GM19238 (cell line): Measurements from ENCODE around the gene LRCOL1.

Experiments used
- DNase-seq: peaks from one replicate; pipeline ENCODE4 v3.0.0; 2011; ENCODE audit warnings: low spot score; ENCODE audit not compliant: insufficient read length

Gene LRCOL1

DNA sequence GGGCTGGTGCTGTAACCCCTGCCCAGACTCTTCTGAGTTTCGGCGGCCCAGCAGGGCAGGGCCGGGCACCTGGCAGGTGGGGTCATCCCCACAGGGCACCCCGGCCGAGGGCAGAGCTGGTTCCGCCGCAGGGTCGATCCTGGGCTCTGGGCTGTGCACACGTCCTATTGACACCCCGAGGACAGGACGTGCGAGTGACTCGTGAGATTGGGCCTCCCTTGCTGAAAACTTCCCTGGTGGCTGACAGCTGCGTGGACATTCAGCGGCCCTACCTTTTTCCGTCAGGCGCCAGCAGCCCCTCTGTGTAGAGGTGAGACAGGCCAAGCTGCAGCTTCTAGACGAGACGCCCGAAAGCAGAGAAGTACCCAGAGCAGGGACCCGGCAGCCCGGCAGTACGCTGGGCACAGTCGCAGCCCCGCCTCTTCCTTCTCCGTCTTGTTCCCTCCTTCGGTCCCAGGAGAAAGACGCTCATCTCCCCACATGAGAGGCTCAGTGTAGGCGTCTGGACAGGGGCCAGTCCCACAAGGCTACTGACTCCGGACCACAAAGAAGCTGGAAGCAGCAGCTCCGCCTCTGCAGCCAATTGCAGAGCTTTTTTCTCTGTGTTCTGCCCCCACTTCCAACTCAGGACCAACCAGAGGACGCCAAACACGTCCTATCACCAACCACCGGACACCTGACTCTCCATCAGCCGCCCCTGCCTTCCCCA lies at the start of gene LRCOL1:
TSS of gene LRCOL1 (minus strand) at position 532 of the 709 bp plus-strand sequence. CDS start 4,331 bp downstream, outside the sequence.
- DNase-seq, result no peak

DNA sequence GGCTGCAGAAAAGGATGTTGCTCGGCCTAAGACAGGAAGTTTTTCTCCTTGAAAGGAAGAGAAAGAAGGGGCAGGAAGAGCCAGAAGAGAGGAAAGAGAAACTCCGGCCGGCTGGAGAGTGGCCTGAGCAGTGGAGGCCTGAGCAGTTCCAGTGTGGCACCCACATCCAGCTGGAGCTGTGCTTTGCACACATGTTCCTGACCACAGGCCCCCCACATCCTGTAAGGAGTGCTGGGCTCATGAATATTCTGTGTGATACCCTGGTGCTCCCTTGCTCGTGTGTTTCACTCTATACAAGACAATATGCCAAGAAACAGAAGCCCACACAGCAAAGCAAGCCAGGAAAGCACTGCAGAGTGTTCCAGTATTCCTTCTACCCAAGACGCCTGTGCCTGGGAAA lies 49.7 kb upstream of the LRCOL1 start:
- DNase-seq, result no peak

DNA sequence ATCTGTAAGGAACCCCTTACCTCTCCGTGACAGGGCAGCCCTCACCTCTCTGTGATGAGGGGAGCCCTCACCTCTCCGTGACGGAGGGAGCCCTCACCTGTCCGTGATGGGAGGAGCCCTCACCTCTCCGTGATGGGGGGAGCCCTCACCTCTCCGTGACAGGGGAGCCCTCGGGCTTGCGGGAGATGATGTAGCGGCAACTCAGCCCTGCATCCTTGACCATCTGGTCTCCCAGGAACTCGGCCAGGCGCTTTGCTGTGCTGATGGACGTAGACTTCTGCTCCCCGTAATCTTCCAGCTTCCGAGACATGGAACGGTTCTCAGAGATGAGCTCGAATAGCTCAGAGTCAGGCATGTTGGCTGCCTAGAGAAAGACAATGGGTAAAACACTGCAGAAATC lies 48.8 kb upstream of the LRCOL1 start:
- DNase-seq, result no peak

DNA sequence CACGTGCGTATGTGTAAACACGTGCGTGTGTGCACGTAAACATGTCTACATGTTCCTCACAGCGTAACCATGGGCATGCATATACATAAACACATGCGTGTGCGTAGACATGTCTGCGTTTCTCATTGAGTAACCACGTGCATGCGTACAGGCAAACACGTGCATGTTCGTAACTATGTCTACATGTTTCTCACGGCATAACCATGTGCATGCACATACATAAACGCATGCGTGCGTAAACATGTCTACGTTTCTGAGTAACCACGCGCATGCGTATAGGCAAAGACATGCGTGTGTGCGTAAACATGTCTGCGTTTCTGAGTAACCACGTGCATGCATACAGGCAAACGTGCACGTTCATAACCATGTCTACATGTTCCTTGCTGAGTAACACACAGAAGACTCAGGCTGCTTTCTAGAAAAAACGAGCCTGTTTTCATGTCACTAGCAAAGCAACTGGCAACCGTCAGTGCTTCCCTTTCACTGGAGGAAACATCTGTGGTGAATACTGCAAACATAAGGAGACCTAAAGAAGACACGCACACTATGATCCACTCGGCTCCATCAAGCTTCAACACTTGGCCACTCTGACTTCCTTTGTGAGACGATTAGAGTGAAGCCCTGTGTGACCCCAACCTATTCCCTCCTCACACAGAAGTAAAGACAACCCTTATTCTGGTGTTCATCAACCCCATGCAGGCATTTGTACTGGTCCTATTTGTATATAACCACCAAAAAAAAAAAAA lies 47.9 kb upstream of the LRCOL1 start:
- DNase-seq, result no peak

DNA sequence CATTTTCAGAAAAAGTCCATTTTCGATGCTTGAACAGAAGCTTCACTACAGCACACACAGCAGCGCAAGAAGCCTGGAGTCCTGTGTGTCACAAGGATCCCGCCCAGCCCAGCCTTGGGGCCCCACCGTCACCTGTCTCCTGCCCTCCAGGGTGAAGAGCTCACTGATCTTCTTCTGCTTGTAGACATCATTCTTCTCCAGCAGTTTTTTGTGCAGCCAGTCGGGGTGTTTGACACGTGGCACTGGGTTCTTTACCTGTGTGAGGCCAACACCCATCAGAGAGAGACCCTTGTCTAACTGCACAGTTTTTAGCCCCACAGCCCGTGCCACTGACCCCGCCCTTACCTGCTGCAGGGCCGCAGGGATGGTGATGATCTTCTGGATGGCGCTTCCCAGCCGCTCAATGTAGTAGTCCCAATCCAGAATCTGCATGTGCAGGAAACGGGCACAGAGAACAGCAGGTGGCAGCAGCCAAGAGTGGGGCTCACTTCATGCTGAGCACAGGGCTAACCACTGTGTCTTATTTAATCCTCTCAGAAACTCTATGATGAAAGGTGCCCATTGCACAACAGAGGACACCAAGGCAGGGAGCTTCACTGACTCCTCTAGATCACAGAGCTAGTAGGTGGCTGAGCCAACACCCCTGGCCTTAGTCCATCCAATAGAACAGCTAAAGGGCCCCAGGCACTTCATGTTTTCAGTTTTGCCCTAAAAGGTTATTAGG lies 46.8 kb upstream of the LRCOL1 start:
- no peak for DNase-seq

DNA sequence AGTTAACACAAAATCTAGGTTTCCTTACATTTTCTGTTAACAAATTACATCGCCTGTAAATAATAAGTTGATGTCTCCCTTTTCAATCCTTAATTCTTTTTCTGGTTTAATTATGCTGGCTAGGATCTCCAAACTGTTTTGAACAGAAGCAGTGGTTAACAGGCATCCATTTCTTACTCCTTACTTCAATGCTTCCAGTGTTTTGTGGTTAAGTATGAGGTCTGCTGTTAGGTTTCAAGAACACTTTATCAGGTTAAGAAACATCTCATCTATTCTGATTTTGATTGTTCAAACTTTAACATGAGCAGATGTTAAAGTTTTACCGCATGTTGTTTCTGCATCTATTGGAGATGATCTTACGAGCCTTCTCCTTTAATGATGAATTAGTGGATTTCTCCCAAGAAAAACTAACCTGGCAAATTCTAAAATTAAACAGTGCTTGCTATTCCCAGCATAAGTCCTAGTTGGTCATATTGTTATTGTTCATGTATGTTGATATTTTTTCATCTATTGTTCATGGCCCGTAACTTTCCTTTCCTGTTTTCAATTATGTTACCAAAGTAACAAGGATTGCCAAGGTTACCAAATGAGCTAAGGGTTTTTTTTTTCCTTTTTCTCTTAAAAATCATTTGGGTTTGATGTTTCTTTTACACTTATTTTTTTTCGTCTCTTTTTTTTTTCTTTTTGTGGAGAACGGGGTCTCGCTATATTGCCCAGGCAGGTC lies 43.3 kb upstream of the LRCOL1 start:
- DNase-seq, result no peak

DNA sequence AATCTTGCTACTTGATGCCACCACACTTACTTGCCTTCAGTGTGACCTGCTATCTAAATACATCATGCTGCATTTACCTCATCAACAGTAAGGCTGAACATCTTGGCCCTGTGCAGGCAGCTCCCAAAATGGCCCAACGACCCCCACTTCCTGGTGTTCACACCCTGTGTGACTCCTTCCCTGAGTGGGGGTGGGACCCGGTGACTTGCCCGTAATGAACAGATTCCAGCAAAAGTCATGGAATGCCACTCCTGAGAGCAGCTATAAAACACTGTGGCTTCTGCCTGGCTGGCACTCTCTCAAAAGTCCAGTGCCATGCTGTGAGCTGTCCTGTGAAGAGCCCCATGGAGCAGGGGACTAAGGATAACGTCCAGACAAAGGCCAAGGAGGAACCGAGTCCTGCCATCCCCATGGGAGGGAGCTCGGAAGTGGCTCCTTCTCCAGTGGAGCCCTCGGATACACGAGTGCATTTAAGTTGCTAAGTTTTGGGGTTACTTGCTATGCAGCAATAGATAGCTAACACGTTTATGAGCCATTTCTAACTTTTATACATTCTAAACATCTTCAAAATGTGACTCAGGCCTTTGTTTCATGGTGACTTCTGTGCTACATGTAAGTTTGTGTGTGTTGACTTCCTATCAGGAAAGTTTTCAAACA lies 41.2 kb upstream of the LRCOL1 start:
- DNase-seq, result no peak

DNA sequence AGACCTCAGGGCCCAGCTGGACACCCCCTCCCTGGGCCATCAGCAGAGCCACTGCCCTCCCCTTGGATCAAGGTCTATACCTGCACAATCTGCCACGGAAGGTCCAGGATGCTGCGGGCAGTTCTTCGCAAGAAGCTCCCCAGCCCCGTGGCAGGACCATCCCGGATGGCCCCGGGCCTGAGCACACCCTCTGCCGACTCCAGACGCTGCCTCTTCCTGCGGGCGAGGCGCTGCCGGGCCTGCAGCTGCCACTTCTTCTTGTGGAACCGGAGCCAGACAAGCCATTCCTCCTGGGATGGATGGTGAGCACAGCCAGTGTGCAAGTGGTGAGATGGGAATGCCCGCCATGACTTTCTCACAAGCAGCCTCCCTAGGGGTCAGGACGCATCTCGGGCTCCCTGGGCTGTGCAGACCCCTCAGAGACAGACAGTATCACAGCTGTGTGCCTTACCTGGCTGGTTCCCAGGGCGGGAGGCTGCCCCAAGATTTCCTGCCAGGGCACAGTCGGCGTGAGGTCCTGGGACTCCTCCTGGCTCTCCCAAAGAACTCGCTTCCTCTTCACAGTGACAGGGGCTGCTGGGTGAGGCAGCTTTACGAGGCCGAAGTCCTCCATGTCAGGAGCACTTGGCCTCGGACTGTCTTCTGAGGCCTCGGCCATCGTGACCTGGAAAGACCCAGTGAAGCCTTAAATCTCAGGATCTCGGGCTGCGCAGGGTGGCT lies 39.0 kb upstream of the LRCOL1 start:
- DNase-seq, result no peak

DNA sequence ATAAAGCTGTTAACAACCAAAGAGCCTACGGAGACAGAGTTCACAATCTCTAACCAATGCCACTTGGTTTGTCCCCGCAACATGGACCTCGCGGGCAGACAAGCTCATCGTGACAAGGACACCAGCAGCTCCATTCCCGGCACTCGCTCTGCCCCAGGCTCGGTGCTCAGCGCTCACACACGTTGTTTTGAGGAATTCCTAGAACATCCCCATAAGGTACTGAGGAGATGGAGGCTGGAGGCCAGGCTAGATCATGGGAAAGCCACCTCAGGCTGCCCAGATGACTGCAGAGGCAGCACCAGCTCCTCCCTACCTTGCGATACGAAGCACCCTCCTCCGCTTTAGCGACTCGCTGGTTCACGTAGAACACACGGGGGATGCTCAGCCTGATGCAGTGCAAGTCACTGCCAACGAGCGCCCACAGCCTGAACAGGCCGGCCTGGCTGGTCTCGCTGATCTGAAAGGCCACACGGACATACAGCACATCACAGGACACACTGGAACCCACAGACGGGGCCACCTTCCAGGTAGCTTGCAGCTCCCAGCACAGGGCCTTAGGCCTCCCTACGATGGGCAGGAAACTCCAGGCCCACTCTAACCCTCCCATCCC lies 38.3 kb upstream of the LRCOL1 start:
- no peak for DNase-seq

DNA sequence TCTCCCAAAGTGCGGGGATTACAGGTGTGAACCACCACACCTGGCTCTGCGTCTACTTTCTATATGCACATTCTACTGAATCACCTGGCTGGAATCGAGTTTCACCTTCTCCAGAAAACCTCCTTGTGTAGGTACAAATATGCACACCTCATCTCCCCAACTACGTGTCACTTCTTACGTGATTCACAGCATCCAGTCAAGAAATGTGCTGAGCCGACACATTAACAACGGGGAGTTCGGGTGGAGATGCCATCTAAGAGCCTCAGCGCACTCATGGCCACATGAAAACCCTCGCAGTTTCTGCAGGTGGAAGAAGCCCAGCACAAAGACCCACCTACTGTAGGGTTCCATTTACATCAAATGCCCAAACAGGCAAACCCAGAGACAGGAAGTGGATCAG lies 37.5 kb upstream of the LRCOL1 start:
- no peak for DNase-seq

DNA sequence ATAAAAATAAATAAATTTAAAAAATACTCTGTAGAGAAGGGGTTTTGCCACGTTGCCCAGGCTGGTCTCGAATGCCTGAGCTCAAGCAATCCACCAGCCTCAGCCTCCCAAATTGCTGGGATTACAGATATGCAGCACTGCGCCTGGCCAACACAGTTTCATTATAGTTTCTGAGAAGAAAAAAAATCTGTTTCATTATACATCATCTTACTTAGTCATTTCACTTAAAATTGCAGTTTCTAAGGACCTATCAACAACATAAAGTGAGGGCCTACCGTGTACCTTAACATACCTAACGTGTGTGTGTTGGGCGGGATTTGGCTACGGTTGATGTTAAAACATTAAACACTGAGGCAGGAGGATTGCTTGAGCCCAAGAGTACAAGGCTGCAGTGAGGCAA lies 36.5 kb upstream of the LRCOL1 start:
- DNase-seq, result no peak

DNA sequence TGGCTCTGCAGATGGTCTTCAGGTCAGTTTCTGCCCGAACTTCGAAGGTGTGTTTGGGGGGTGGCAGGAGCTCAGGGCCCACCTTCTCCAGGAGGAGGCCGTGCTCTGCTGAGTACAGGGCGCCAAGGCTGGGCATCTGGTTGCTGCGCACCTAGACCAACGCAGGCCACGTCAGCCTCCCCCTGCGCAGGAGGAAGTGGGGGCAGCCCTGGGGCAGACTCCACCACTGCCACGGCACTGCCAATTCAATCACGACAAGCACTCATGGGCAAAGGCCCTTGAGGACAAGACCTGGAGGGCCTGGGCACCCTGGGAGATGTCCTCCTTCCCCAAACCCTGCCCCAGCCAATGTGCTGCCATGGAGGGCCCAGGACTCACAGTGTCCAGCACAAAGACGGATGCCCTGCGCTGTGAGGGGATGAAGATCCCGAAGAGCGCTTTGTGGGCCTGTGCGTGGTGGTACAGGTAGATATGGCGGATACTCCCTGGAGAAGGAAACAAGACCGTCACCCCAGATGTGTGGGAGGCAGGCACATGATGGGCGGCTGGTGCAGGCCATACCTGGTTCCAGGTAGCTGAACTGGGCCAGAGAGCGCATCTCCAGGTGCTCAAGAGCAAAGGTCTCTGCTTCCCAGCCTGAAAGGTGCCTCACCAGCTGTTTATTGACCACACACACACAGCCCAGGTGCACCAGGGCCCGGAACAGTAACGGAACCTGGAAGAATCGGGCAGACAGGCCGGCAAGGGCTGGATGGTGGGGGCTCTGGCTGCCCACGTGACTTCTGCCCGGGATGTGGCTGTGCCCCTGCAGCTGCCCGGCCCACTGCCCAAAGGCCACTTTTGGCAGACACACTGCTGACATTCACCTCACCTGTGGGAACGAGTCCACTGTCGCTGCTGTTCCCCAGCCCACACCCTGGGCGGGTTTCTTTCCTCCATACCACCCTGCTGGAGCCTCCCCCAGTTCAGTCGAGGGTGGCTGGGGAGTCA lies 32.8 kb upstream of the LRCOL1 start:
- DNase-seq, result no peak

DNA sequence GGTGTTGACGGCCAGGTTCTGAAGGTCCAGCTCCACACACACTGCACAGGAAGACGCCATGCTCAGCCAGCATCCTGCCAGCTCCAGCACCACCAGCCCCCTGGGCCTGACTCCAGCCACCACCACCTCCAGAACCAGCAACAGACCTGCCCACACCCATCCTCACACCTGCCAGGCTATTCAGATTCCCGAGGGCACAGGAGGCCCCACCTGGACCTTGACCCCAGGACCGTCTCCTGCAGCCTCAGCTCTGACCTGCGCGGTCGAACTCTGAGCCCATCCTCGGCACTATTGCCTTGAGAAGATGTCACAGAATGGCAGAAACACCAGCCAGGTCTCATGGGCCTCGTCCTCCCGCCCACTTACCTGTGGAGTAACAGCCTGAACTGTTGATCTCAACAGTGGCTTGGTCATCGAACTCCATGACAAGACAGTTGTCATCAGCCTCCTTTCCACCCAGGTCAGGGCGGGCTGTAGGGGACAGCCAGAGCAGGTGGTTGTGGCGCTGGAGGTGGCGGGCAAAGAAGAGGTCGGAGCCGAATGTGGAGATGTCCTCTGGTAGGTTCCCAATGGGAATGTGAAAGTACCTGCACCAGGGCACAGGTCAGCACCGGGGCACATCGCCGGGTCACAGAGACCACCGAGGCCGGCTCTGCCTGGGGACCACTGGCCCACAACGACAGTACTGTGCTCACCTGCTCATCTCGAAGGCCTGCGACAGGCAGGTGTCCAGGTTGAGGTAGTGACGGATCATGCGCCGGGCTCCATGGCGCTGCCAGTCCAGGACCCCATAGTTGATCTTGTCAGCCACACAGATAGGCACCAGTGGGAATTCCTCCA lies 31.6 kb upstream of the LRCOL1 start:
- DNase-seq, result no peak

DNA sequence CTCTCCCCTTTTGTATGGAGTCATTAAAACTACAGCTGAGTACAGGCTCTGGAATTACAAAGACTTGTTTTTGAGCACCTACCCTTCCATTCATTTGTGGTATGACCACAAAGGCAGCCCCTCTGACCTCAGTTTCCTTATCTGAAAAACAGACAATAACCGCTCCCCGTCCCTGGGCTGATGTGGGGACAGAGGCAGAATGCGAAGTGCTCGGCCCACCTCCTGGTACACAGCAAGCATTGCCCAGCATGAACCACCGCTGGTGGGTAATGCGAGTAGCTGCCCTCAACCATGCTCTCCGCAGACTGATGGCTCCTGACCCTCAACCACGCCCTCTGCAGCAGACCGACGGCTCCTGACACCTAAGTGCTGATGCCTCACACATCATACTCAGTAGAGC lies 30.6 kb upstream of the LRCOL1 start:
- DNase-seq, result no peak

DNA sequence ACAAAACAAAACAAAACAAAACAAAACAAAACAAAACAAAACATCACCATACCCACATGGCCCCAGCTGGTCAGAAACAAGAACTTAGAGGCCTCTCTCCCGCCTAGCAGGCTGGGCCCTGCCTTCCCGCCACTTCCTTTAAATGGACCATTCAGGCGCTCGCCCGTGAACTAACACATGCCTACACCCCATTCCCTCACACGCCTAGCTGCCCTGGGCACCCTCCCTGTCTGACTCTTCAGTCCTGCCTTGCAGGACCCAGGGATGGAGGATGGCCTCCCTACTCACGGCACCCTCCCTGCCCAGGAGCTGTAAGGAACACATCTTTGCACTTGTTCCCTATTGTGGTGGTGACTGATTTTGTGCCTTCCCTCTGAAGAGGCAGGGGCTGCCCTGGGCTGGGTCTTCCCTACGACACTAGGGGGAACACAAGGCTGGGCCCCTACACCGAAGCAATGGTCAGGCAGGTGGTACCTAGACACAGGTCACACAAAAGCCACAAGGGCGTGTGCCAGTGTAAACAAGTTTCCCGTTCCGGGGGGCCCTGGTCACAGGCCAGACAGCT lies 29.7 kb upstream of the LRCOL1 start:
- no peak for DNase-seq

DNA sequence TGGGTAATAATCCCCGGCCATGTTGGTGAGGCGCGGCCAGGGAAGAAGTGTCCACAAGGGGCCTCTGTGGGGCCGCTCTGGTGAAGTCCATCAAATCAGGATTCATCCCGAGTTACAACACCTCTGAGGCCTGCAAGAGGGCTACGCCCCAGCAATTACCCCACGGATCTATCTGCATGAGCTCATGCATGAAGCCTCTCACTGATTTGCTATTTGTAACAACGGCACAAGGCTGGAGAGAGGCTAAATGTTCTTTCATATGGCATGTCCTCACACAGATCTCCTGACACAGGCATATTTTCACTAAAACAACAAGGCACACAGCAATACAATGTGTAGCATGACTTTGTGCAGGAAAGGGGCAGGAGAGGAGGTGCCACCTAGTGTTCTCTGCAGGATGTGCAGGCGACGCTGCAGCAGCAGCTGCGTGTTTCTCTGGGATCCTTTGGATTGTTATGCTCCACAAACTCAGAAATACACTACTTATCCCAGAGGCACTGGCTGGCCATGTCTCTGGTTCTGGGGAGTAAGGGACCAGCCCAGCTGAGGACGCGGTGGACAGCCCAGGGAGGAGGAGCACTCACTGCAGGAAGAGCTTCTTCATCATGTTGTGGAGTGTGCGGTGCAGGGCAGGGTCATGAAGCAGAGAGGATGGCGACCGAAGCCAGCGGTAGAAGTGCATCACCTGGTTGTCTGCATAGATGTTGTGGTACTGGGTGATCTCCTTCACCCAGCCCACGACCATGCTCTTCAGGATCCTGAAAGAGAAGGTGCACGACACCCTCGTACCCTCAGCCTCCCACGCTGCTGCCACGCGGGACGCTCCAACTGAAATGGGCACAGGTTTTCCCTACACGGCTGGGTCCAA lies 28.4 kb upstream of the LRCOL1 start:
- no peak for DNase-seq

DNA sequence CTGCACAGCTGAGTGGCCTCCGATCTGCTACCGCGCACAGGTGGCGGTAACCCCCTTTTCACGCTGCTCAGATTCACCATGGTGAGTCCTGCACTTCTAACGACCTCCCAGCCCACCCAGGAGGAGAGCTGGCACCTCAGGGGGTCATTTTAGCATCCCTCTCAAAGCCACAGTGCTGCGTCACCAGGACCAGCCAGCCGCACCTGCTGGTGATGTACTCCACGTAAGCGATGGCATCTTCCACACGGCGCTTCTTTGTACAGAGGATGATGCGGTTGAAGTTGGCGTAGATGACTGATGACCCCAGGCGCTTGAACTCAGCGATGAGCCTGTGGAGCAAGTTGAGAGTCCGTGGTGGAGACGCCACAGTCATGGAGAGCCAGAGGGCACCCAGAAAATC lies 27.4 kb upstream of the LRCOL1 start:
- no peak for DNase-seq
